SK-N-SH (cell line): ENCODE measurements around the gene NOB1. TPM values are rescaled to one million over a fixed set of nuclear protein-coding genes. Genes with fewer than 3 reads are reported as not detected.

Experiments
- CTCF ChIA-PET: fragments of 300-600, 350-600 bp; formaldehyde crosslinking; extraction: SDS; loops from one replicate; lab custom pipeline; 2021; lab: Yijun Ruan, JAX
- POLR2A ChIA-PET: fragments of 350-600 bp; sonication (Branson Sonifier 250); formaldehyde crosslinking; extraction: SDS; loops from one replicate; lab custom pipeline; 2020; ENCODE audit warnings: antibody characterized with exemption, inconsistent platforms; lab: Yijun Ruan, JAX
- DNase-seq: peaks from one replicate; pipeline ENCODE4 v3.0.0; 2012
- H2AFZ ChIP-seq: fragments of 200-600 bp; sonication (generic); 2 replicates; pipeline ENCODE4 v1.8.1; 2016; ENCODE audit warnings: antibody characterized with exemption, mild to moderate bottlenecking, low read depth
- H3F3A ChIP-seq: fragments of 200-600 bp; sonication (generic); replicated peaks from 2 replicates; pipeline ENCODE3; 2016; ENCODE audit warnings: antibody characterized with exemption, mild to moderate bottlenecking; ENCODE audit not compliant: insufficient read depth
- H3K27ac ChIP-seq, 2 experiments: fragments of 200-500 bp in 1 of 2; fragments of 200-600 bp in 1 of 2; sonication (Bioruptor generic) in 1 of 2; sonication (generic), shearing (Covaris generic) in 1 of 2; 2 replicates each; pipeline versions ENCODE4 v1.5.1 to v1.6.1; 2014 to 2016; ENCODE audit warnings: low read depth in 2 of 2, inconsistent platforms in 1 of 2, low read length in 1 of 2, mild to moderate bottlenecking in 1 of 2, mixed read lengths in 1 of 2
- H3K27me3 ChIP-seq: fragments of 200-600 bp; sonication (generic), shearing (Covaris generic); 2 replicates; pipeline ENCODE4 v1.6.1; 2016; ENCODE audit warnings: mixed run types; ENCODE audit not compliant: insufficient read depth
- H3K36me3 ChIP-seq, 2 experiments: fragments of 200-500 bp in 1 of 2; fragments of 200-600 bp in 1 of 2; sonication (Bioruptor generic) in 1 of 2; sonication (generic) in 1 of 2; replicated peaks in 1 of 2; 2 replicates each; pipeline versions ENCODE3 to v1.5.1; 2014 to 2016; ENCODE audit warnings: low read length in 1 of 2, mild to moderate bottlenecking in 1 of 2; ENCODE audit not compliant: insufficient read depth in 2 of 2, control insufficient read depth in 1 of 2
- H3K4me1 ChIP-seq, 2 experiments: fragments of 200-500 bp in 1 of 2; fragments of 200-600 bp in 1 of 2; sonication (Bioruptor generic) in 1 of 2; sonication (generic), shearing (Covaris generic) in 1 of 2; 2 replicates each; pipeline versions ENCODE4 v1.5.1 to v1.6.1; 2014 to 2016; ENCODE audit warnings: low read depth in 1 of 2, low read length in 1 of 2, mixed run types in 1 of 2; ENCODE audit not compliant: insufficient read depth in 2 of 2, control insufficient read depth in 1 of 2
- H3K4me2 ChIP-seq: fragments of 200-600 bp; sonication (generic), shearing (Covaris generic); 2 replicates; pipeline ENCODE4 v1.6.1; 2017; ENCODE audit warnings: mixed run types
- H3K4me3 ChIP-seq, 2 experiments: fragments of 200-500 bp in 1 of 2; fragments of 200-600 bp in 1 of 2; sonication (Bioruptor generic) in 1 of 2; sonication (generic), shearing (Covaris generic) in 1 of 2; 2 replicates each; pipeline versions ENCODE4 v1.5.1 to v1.8.1; 2014 to 2016; ENCODE audit warnings: low read depth in 2 of 2, inconsistent platforms in 1 of 2, low read length in 1 of 2, mild to moderate bottlenecking in 1 of 2, mixed read lengths in 1 of 2, moderate library complexity in 1 of 2
- H3K79me2 ChIP-seq: fragments of 200-600 bp; sonication (generic); 2 replicates; pipeline ENCODE4 v1.8.1; 2017; ENCODE audit warnings: mild to moderate bottlenecking; ENCODE audit not compliant: insufficient read depth
- H3K9ac ChIP-seq: fragments of 200-600 bp; sonication (generic); 2 replicates; pipeline ENCODE4 v1.6.1; 2017; ENCODE audit warnings: mixed run types
- H3K9me2 ChIP-seq: fragments of 200-600 bp; sonication (generic); 2 replicates; pipeline ENCODE4 v1.6.1; 2017; ENCODE audit warnings: mixed run types
- H3K9me3 ChIP-seq: fragments of 200-600 bp; sonication (generic); 2 replicates; pipeline ENCODE4 v1.6.1; 2017; ENCODE audit warnings: mixed run types, mild to moderate bottlenecking, moderate library complexity
- H4K20me1 ChIP-seq: fragments of 200-600 bp; sonication (generic); 2 replicates; pipeline ENCODE4 v1.6.1; 2017; ENCODE audit warnings: mild to moderate bottlenecking, mixed run types; ENCODE audit not compliant: insufficient read depth
- CHD2 ChIP-seq: fragments of 150-350 bp; IDR thresholded peaks from 2 replicates; pipeline ENCODE4 v1.6.1; 2018; ENCODE audit warnings: low read length; ENCODE audit not compliant: partially characterized antibody
- CTCF ChIP-seq: fragments of 200-600 bp; sonication (generic); IDR thresholded peaks from 2 replicates; pipeline ENCODE4 v1.6.1; 2017; ENCODE audit warnings: antibody characterized with exemption, mild to moderate bottlenecking, moderate library complexity
- EP300 ChIP-seq, 2 experiments: IDR thresholded peaks; 2 replicates each; pipeline versions ENCODE4 v1.4.0 to v1.6.1; 2012; ENCODE audit warnings: borderline replicate concordance in 1 of 2, low read depth in 1 of 2, low read length in 1 of 2
- EZH2phosphoT487 ChIP-seq: fragments of 200-600 bp; sonication (generic); IDR thresholded peaks from 2 replicates; pipeline ENCODE4 v1.6.1; 2017; ENCODE audit warnings: low read depth, mixed run types, mild to moderate bottlenecking, antibody characterized with exemption, moderate library complexity, borderline replicate concordance
- FOSL2 ChIP-seq: IDR thresholded peaks from 2 replicates; pipeline ENCODE4 v1.4.0; 2012; ENCODE audit warnings: low read depth, mild to moderate bottlenecking, moderate library complexity, borderline replicate concordance
- FOXJ3 ChIP-seq: sonication (generic); formaldehyde crosslinking; IDR thresholded peaks from 2 replicates; pipeline ENCODE4 v1.5.1; 2020; ENCODE audit warnings: mild to moderate bottlenecking, missing genetic modification reagents
- GATA2 ChIP-seq: sonication (generic); formaldehyde crosslinking; IDR thresholded peaks from 2 replicates; pipeline ENCODE4 v1.5.0; 2020; ENCODE audit warnings: mild to moderate bottlenecking, missing genetic modification reagents
- IRF3 ChIP-seq: fragments of 150-350 bp; IDR thresholded peaks from 2 replicates; pipeline ENCODE4 v1.6.1; 2016; ENCODE audit warnings: mild to moderate bottlenecking, low read depth, low read length
- JUND ChIP-seq: IDR thresholded peaks from 2 replicates; pipeline ENCODE4 v1.4.0; 2012
- MAX ChIP-seq: IDR thresholded peaks from 2 replicates; pipeline ENCODE4 v1.4.0; 2012; ENCODE audit warnings: low read depth
- NFIC ChIP-seq: IDR thresholded peaks from 2 replicates; pipeline ENCODE4 v1.4.0; 2012; ENCODE audit warnings: borderline replicate concordance
- PBX3 ChIP-seq: IDR thresholded peaks from 2 replicates; pipeline ENCODE4; 2012
- REST ChIP-seq: IDR thresholded peaks from 2 replicates; pipeline ENCODE4 v1.6.1; 2012; ENCODE audit warnings: mild to moderate bottlenecking, low read depth, low read length, moderate library complexity
- RFX5 ChIP-seq: IDR thresholded peaks from 2 replicates; pipeline ENCODE4 v1.6.1; 2012; ENCODE audit warnings: mild to moderate bottlenecking, improper control_type of control experiment, low read length
- RXRA ChIP-seq: IDR thresholded peaks from 2 replicates; pipeline ENCODE4 v1.4.0; 2012; ENCODE audit warnings: low read depth, mild to moderate bottlenecking, borderline replicate concordance
- TAF1 ChIP-seq: IDR thresholded peaks from 2 replicates; pipeline ENCODE4 v1.6.1; 2012; ENCODE audit warnings: low read depth, mild to moderate bottlenecking, low read length, moderate library complexity, borderline replicate concordance
- TCF12 ChIP-seq: IDR thresholded peaks from 2 replicates; pipeline ENCODE4 v1.4.0; 2012
- TEAD4 ChIP-seq: IDR thresholded peaks from 2 replicates; pipeline ENCODE4 v1.4.0; 2012; ENCODE audit warnings: mild to moderate bottlenecking, borderline replicate concordance; ENCODE audit not compliant: insufficient read depth
- WGBS: methylation state at CpG from one replicate; pipeline ENCODE4 v1.1.6; 2017; ENCODE audit warnings: low lambda C conversion rate; 5-methylcytosine and 5-hydroxymethylcytosine counted together
- polyA plus RNA-seq, 3 experiments: library from polyadenylated mRNA; depleted of rRNA; stranded (reverse); fragments of >200 nt; gene quantifications; 2 replicates each; pipeline ENCODE4 v1.2.3, GENCODE V29; 2012

The NOB1 gene
- polyA plus RNA-seq, 1 of the 3 experiments (the other 2 are of a cell fraction): 86.3 TPM

GRCh38 chr16:69703638-69704037, 51.1 kb downstream of the NOB1 start (continued):
- TF ChIP-seq REST (no peak), FOSL2 (no peak), EZH2phosphoT487 (no peak), RFX5 (no peak), TEAD4 (no peak)

GRCh38 chr16:69701866-69702265, 52.9 kb downstream of the NOB1 start:
- H3K36me3 ChIP-seq: peaks cover 71 to 72% of the 10 kb centered on the region in 2 experiments

More at GRCh38 chr16:69701866-69702265, 52.9 kb downstream of the NOB1 start:
- no peaks in the 10 kb centered on the region for H3K9me3 ChIP-seq
- H3K79me2 ChIP-seq: peaks cover 24% of the 10 kb centered on the region
- no peak overlapping the region for H3K4me3 ChIP-seq
- no peak overlapping the region for H3K4me2 ChIP-seq
- ChIA-PET POLR2A (no interaction called here), CTCF (interaction anchor here (1.5 to 3.1 kb wide), 2 partner anchors 53 to 305 kb away, joined by 5 to 15 read pairs; partner anchors contain the start of gene NOB1)
- DNase-seq: no peak
- no peak overlapping the region for H2AFZ ChIP-seq
- no peak overlapping the region for H3K27ac ChIP-seq
- peaks cover 0 to 5% of the 10 kb centered on the region in 2 experiments; a peak in 2 of 4 replicates for H3K4me1 ChIP-seq
- H3F3A ChIP-seq: peaks cover 17% of the 10 kb centered on the region
- H3K27me3 ChIP-seq: no peaks in the 10 kb centered on the region
- no peaks in the 10 kb centered on the region for H3K9me2 ChIP-seq
- 93% methylated on average over 2 of the region's 2 CpGs for WGBS
- H4K20me1 ChIP-seq: no peaks in the 10 kb centered on the region
- no peak overlapping the region for H3K9ac ChIP-seq
- TF ChIP-seq TCF12 (no peak), RFX5 (no peak), RXRA (no peak), TAF1 (no peak), MAX (no peak), GATA2 (no peak), PBX3 (no peak), IRF3 (no peak), CHD2 (no peak), EP300 (IDR thresholded peaks at IDR 0.05; ENCODE audit: borderline replicate concordance in 1 of 2, low read depth in 1 of 2, low read length in 1 of 2) (no peak), EZH2phosphoT487 (no peak), NFIC (no peak), CTCF (no peak), FOXJ3 (no peak), JUND (no peak)
